A172 (cell line): Measurements from ENCODE around the gene HINT3. TPM values are rescaled to one million over a fixed set of nuclear protein-coding genes. Genes with fewer than 3 reads are reported as not detected.
A peak's percentile ranks its signal among the peaks of the same experiment; 100 is the strongest.
"Not testable (repeated sequence)": the region's sequence is repeated elsewhere in the genome, so short reads cannot be mapped to it uniquely, and the experiment has no call there.

Source experiments
- DNase-seq: peaks from one replicate; pipeline ENCODE4 v3.0.0-alpha.2; 2015; ENCODE audit warnings: low spot score
- total RNA-seq: library from RNA; depleted of rRNA; stranded (reverse); fragments of >200 nt; shearing (Covaris generic); gene quantifications from 2 replicates; pipeline ENCODE4 v1.2.3, GENCODE V29; 2014; rRNA removed

The HINT3 gene
- 22.0 and 24.5 TPM in 2 replicates for total RNA-seq

GRCh38 chr6:125956506-125957390 is at the start of gene HINT3:
Gene HINT3, plus strand, starts transcription at chr6:125956770. Its CDS starts 208 bp downstream, at chr6:125956978.
- peak; percentile 90 for DNase-seq

DNA sequence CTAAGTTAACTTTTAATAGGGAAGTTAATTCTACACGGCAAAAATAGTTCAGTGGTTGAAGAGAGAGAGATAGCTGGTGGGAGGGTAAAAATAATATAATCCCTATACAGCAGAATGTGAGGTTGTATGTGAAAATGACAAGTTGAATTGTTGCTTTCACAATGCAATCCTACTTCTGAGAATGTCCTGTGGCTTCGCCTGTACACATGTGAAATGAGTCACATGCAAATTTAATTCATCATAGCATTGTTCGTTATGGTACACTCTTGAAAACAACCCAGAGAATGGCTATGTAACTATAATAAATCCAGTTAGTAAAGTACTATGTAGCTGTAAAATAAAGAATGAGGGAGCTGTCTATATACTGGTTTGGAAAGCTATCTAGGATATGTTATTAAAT is 46.0 kb upstream of the HINT3 start:
- DNase-seq: no peak

- DNase-seq: not testable (repeated sequence)
These were observed 45.5 kb upstream of the HINT3 start for GRCh38 chr6:125911051-125911451.

DNA sequence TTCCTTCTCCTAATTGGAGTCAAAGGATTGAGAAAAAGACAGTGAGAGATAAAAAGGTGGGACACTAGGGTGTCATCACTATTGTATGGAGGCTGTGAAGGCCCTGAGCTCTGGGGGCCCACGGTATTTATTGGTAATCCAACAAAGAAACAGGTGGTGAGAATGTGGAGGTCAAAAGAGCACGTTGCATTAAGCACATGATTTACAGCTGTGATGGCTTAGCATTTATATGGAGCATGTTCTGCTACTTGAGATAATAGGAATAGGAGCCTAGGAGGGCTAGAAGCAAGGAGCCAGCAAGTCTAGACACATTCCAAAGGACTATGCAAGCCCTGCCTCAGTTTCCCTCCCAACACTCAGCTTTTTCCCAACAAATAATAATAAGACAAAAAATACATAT is 44.1 kb upstream of the HINT3 start:
- not testable (repeated sequence) for DNase-seq

DNA sequence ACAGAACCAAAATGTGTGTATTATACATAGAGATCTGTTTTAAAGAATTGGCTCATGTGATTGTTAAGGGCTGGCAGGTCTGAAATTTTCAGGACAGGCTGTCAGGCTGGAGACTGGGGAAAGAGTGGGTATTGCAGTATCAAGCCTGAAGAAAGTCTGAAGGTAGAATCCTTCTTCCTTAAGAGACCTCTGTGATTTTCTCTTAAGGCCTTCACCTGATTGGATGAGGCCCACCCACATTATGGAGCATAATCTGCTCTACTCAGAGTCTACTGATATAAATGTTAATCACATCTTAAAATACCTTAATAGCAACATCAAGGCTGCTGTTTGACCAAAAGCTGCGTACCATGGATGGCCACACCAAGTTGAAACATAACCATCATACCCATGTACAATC is 43.4 kb upstream of the HINT3 start:
- DNase-seq: no peak

GRCh38 chr6:125913864-125914351 is 42.7 kb upstream of the HINT3 start:
- DNase-seq: peak; percentile 92

- DNase-seq: no peak
These were observed 38.3 kb upstream of the HINT3 start for GRCh38 chr6:125918230-125918629.

- peak; percentile 69 for DNase-seq
These were observed 37.6 kb upstream of the HINT3 start for GRCh38 chr6:125918681-125919566.

DNA sequence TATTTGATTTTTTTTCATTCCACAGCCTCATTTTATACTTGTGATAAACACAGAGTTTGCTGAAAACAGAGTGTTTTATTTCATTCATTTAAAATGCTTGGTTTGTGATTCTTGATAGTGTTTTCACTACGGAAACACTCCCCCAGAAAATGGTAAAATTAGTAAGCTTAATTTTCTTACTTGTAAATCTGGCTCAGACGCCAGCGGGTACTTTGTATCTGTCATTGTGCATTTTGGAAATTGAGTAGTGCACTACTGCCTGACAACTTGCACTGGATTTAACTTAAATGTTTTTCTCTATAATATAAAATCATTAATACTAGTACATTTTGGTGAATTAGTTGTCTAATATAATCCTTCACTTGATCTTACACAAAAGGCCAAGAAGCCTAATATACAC is 37.0 kb upstream of the HINT3 start:
- no peak for DNase-seq

DNA sequence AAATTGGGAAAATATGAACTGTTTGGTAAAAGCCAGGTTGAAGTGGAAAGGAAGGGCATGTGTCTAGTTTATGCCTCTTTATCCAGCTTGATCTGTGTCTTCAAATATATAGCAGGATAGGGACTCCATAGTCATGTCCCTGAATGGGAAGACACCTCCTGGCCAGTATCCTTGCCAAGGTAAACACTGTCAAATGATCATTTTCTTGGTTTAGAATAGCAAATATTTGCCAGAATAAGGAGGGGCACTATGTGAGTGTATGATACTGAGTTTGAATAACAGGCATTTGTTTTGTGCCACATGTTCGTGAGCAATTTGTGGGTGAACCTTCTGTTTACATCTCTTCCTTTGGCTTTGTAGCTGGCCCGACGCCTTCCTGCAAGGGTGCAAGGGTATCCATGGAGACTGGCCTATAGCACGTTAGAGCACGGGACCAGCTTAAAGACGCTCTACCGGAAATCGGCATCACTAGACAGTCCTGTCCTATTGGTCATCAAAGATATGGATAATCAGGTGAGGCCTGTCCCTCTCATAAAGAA is 34.2 kb upstream of the HINT3 start:
- DNase-seq: no peak

DNA sequence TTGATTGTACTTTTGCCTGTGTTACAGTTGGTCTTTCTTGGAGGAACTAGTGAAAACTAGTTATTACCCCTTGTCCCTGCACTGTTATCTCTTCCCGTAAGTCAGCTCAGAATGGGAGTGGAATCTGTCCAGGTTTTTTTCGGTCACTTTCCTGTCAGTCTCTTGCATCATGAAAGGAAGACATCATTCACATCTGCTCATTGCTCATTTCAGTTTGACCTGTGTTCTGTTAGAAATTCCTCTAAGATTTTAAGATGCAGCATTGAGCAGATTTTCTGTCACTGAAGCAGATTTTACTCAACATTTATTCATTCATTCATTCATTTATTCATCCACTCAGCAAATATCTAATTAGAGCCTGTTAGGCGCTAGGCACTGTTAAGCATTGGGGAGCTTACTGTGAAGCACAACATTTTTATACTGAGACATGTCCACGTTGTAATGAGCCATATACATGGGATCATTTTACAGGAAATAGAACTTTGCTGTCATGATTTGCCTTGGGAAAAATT is 33.1 kb upstream of the HINT3 start:
- DNase-seq: no peak

GRCh38 chr6:125924169-125924568 is 32.4 kb upstream of the HINT3 start:
- DNase-seq: peak; percentile 7

- no peak for DNase-seq
These were observed 31.7 kb upstream of the HINT3 start for GRCh38 chr6:125924697-125925358.

DNA sequence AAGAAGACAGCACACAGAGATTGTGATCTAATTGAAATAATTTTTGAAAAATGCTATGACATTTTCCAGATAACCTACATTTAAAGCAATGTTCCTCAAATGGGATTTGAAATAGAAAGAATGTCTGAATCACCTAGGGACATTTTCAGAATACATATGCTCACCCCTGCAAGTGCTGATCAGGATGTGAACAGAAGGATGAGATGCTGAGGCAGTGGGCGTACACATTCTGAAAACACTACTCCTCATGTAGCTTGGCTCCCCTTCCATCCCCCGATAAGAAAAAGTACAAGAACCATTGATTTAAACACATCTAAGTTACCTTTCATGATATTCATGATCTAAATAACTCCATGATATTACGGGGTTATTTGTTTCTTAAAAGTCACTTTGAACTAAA is 29.9 kb upstream of the HINT3 start:
- no peak for DNase-seq

DNA sequence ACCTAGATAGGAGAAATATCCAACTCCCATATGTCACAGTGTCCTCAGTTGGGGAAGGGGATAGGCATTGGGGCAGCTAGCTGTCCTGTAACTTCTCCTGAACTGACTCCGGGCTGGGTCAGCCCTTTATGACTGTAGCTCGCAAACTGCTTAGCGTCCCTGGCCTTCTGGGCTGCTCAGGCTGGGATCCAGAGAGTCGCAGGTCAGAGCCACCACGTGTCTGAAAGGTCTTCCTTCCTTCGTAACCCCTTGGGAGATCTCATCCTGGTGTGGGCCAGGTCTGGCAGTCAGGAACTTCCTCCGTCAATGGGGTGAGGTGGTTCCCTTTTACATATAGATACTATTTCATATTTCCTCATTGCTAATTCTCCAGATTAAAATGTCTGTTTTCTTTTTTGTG is 28.8 kb upstream of the HINT3 start:
- DNase-seq: no peak

- no peak for DNase-seq
These were observed 25.7 kb upstream of the HINT3 start for GRCh38 chr6:125930765-125931418.

GRCh38 chr6:125931733-125932450 is 24.7 kb upstream of the HINT3 start:
- DNase-seq: no peak

- no peak for DNase-seq
These were observed 24.1 kb upstream of the HINT3 start for GRCh38 chr6:125932451-125932795.

- DNase-seq: not testable (repeated sequence)
These were observed 21.1 kb upstream of the HINT3 start for GRCh38 chr6:125935520-125935919.

DNA sequence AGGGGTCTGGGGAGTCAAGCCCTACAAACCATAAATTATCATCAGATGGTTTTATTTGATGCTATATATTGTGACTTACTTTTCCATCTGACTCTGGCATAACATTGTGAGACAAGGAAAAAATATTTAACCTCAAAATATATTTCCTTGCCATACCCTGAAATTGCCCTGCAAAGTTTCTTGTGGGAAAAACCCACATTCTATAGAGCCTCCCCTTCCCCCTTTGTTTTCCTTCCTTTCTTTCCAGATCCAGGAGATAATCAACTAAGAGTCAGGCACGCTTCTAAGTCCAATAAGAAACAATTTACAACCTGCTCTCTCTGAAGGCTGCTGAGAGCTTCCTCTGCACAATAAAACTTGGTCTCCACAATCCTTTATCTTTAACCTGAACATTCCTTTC is 17.5 kb upstream of the HINT3 start:
- DNase-seq: no peak
